Neural crest cell (in vitro differentiated cells): Measurements from ENCODE around the gene MGAM2. TPM values are rescaled to one million over a fixed set of nuclear protein-coding genes. Genes with fewer than 3 reads are reported as not detected.

Source experiments
- DNase-seq: peaks from one replicate; pipeline ENCODE4 v3.0.0; 2021; ENCODE audit warnings: low read depth, mixed read lengths, low spot score
- H3K27ac Mint-ChIP-seq: one replicate; pipeline ENCODE4 v1.8.0; 2021; ENCODE audit warnings: mild to moderate bottlenecking, mixed read lengths; ENCODE audit not compliant: unreplicated experiment
- H3K27me3 Mint-ChIP-seq: 2 replicates; pipeline ENCODE4 v1.8.0; 2021; ENCODE audit warnings: low read depth, mild to moderate bottlenecking, mixed read lengths
- H3K36me3 Mint-ChIP-seq: 2 replicates; pipeline ENCODE4 v1.8.0; 2021; ENCODE audit warnings: low read depth, mild to moderate bottlenecking, mixed read lengths
- H3K4me1 Mint-ChIP-seq: 2 replicates; pipeline ENCODE4 v1.8.0; 2021; ENCODE audit warnings: mixed read lengths
- H3K4me3 Mint-ChIP-seq: one replicate; pipeline ENCODE4 v1.8.0; 2021; ENCODE audit warnings: mild to moderate bottlenecking, mixed read lengths
- H3K9me3 Mint-ChIP-seq: 2 replicates; pipeline ENCODE4 v1.8.0; 2021; ENCODE audit warnings: mixed read lengths
- CTCF ChIP-seq: fragments of 200-600 bp; sonication (generic); conservative IDR thresholded peaks from 2 replicates; pipeline ENCODE4 v1.5.0; 2021; ENCODE audit warnings: antibody characterized with exemption, mild to moderate bottlenecking
- total RNA-seq: library from RNA; stranded (reverse); gene quantifications from 2 replicates; pipeline ENCODE4 v1.2.1, GENCODE V29; 2021

MGAM2 gene
- total RNA-seq, 1 donor from 2014 or later: 0.07 TPM

DNA sequence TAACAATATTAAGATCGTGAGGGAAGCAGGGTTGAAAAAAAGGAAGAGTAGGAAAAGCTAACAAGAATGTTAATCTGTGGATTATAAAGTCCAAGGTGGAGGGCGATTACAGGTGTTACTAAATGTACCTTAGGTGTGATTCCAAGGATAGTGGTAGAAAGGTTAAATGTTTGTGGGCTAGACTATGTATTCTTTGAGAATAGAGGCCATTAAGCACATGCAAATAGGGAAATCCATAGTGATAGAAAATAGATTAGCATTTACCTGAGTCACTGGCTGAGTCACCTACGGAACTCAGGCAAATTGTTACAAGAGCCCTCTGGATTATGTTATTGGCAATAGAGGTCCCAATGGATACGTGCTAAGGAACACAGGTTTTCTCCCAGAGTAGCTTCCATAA, 9.0 kb downstream of the MGAM2 start:
- Mint-ChIP-seq H3K4me1 (no peaks in the 10 kb centered on the region), H3K36me3 (no peaks in the 10 kb centered on the region), H3K9me3 (no peaks in the 10 kb centered on the region), H3K27ac (no peak overlapping the region), H3K27me3 (peaks cover 5% of the 10 kb centered on the region), H3K4me3 (no peak overlapping the region)
- no peak for DNase-seq
- no peak for TF ChIP-seq CTCF

- DNase-seq: no peak
- no peaks in the 10 kb centered on the region for H3K9me3 Mint-ChIP-seq
- no peak overlapping the region for H3K4me3 Mint-ChIP-seq
- H3K4me1 Mint-ChIP-seq: no peaks in the 10 kb centered on the region
- H3K36me3 Mint-ChIP-seq: no peaks in the 10 kb centered on the region
- TF ChIP-seq CTCF: no peak
- H3K27me3 Mint-ChIP-seq: peaks cover 5% of the 10 kb centered on the region
- H3K27ac Mint-ChIP-seq: no peak overlapping the region
Measured at GRCh38 chr7:142123184-142123583, 11.7 kb downstream of the MGAM2 start.

DNA sequence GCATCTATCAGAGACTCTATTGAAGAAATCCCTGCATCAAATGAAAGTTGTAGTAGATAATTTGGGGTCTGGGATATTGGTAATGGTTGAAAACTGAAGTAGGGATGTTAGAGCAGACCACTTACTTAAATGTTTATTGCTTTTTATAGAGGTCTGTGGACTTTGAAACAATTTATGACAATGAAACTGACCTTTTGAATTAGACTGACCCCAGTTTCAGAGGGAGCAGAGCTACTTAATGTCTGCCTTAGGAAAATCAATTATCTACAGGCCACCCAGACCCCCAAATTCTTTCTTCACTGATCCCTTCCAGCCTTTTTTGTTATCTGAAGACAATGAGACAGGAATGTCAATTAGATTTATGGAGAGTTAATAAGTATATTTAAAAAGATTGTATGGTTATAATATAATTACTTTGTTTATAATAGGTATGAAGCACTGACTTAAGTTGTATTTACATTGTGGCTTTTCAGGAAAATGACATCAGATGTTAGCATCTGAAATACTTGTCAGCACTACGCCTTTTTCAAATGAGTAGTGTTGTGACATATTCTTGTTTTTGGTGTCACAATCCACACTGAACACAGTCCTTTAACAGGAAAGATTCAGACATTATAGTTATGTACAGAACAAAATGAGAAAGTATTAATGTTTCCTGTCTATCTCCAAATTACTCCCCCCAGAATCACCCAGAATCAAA, 13.9 kb downstream of the MGAM2 start:
- no peak for TF ChIP-seq CTCF
- Mint-ChIP-seq H3K27me3 (peaks cover 3% of the 10 kb centered on the region), H3K9me3 (no peaks in the 10 kb centered on the region), H3K27ac (no peak overlapping the region), H3K36me3 (no peaks in the 10 kb centered on the region), H3K4me1 (no peaks in the 10 kb centered on the region), H3K4me3 (no peak overlapping the region)
- no peak for DNase-seq

- Mint-ChIP-seq H3K4me3 (no peak overlapping the region), H3K9me3 (no peaks in the 10 kb centered on the region), H3K27ac (no peak overlapping the region), H3K4me1 (no peaks in the 10 kb centered on the region), H3K36me3 (no peaks in the 10 kb centered on the region), H3K27me3 (peaks cover 2% of the 10 kb centered on the region)
- TF ChIP-seq CTCF: no peak
- no peak for DNase-seq
Measured at GRCh38 chr7:142130267-142130666, 18.7 kb downstream of the MGAM2 start.

DNA sequence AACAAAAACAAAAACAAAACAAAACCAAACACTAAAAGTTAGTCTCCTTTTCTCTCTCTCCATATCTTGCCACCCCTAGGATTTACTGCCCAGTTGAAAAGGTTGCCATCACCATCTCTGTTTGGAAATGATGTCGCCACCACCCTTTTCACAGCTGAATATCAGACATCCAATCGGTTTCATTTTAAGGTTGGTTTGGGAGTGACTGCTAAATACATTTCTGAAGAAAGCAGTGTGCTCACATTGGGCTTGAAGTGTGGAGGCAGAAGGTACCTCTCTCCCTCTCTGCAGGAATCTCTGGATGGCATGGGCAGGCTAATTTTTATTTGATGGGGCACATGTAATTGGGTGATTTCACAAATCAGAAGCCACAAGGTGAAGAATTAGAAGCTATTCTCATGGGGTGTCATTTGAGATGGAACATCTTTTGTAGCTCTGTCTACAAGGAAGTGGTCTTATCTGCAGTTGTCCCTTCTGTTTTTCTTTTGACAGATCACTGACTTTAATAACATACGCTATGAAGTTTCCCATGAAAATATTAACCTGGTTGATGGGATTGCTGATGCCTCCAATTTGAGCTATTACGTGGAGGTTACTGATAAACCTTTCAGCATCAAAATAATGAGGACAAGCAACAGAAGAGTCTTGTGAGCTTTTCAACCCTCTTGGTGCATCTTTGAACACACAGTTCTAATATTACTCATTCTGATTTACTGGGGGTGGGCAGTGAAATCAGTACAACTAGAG, 20.1 kb downstream of the MGAM2 start:
- Mint-ChIP-seq H3K4me1 (no peaks in the 10 kb centered on the region), H3K4me3 (no peak overlapping the region), H3K36me3 (no peaks in the 10 kb centered on the region), H3K27me3 (peaks cover 4% of the 10 kb centered on the region), H3K27ac (no peak overlapping the region), H3K9me3 (no peaks in the 10 kb centered on the region)
- no peak for DNase-seq
- TF ChIP-seq CTCF: no peak
